Activated CD4-positive, alpha-beta T cell treated with anti-CD3 and anti-CD28 coated beads, Interleukin-2, amount 50 U/mL, for 16 hours (primary cell): ENCODE results near the gene CELF4.
A peak's percentile ranks its signal among the peaks of the same experiment; 100 is the strongest.

ENCODE experiments used
- DNase-seq: peaks from one replicate; pipeline ENCODE4 v3.0.0-alpha.2; 2020

Gene CELF4

DNA sequence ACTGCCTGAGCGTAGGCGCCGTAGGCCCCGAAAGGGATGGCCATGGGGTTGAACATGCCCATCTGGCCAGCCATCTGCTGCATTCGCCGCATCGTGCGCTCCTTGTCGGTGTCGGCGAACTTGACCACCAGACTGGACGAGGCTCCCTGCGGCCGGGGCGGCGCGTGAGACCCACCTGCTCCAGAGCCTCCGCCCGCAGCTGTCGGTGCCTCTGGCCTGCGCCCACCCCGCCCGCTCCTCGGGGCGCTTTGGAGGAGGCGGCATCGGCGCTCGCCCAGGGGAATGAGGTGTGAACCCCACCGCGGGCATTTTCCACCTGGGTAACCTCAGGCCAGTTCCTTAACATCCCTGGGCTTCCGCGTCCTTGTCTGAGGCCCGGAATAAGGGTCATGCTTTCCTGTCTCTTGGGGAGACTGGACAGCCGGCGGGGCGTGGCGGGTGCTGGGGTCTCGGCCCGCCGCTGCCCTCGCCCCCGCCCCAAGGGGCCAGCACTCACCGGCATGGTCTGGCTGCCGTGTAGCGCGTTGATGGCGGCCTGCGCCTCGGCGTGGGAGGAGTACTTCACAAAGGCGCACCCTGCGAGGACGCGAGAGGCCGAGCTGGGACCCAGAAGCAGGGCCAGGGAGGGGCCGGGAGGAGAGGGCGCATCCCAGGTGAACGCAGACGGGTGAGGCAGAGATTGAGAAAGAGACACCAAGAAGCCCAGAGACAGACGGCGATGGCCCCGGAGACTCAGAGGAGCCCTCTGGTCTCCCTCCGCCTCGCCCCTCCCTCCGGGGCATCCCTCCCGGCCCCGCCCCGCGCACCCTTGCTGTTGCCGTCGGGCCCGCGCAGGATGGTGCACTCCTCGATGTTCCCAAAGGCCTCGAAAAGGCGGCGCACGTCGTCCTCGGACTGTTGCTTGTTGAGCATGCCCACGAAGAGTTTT is 291.0 kb downstream of the CELF4 start:
- DNase-seq, result no peak

- DNase-seq, result no peak
These were observed 292.8 kb downstream of the CELF4 start for GRCh38 chr18:37272841-37273240.

GRCh38 chr18:37272226-37272625 is 293.4 kb downstream of the CELF4 start:
- no peak for DNase-seq

DNA sequence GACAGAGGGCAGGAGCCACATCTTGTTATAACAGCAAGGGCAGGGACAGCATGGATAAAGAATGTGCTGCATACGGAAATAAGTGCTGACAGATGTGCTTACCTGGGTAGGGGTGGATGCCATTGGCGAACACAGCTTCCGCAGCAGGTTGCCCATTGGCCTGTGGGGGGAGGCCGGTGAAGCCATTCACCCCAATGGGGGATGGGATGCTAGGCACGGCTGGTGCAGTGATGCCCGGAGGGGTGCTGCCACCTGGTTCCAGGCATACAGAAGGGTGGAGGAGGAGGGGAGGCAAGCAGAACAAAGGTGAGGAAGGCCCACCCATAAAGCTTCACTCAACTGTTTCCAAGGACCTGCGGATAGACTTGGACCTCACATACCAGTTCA is 294.9 kb downstream of the CELF4 start:
- no peak for DNase-seq

GRCh38 chr18:37270038-37270665 is 295.4 kb downstream of the CELF4 start:
- peak; percentile 16 for DNase-seq

DNA sequence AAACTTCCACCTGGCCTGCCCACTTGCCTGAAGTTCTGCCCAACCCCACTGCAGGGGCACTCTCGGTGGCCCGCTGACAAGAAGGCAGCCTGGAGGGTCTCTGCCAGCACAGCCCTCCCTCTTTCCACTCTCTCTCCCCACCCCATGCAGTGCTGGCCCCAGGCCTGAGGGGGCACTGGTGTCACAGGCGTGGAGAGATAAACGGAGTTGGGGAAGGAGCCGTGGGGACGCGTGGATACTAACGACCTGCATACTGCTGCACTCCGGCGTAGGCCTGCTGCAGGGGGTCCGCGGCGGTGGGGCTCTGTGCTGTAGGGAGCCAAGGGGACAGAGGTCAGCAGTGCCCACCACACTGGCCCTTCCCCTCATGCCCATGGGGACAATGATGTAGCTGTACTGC is 299.3 kb downstream of the CELF4 start:
- DNase-seq, result no peak

DNA sequence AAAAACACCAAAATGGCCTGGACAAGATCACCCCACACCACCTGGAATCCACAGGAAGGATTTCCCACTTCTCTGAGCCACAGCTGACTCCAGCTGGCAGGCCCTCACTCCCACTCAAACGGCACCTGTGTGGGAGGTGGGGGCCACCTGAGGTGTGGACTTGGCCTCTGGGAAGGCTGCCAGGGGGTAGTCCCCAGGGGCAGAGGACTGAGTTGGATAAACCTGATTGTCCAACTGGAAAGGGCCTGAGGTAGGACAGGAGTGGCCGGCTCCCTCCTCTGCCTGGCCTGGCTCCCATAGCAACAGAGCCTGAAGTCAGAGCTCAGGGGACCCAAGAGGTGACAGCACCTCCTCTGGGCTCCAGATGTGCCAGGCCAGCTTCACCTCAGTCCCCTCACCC is 300.2 kb downstream of the CELF4 start:
- DNase-seq, result no peak

GRCh38 chr18:37264956-37265355 is 300.6 kb downstream of the CELF4 start:
- DNase-seq, result no peak

DNA sequence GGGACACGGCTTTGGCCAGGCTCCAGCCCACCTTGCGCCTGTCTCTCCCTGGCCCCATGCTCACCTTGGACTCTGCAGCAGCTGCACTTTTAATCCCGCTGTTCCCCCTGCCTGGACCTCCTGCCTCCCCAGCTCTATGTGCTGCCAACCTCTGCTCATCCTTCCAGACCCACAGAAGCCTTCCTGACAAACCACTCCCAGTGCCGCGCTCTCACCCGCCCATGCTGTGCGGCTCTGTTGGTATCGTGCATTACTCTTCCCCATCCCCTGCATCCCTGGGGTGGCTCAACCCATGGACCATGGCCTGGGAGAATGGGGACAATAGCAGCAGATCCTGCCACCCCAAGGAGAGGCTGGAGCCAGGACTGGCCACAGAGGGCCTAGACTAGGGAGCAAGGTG is 303.6 kb downstream of the CELF4 start:
- DNase-seq, result no peak

DNA sequence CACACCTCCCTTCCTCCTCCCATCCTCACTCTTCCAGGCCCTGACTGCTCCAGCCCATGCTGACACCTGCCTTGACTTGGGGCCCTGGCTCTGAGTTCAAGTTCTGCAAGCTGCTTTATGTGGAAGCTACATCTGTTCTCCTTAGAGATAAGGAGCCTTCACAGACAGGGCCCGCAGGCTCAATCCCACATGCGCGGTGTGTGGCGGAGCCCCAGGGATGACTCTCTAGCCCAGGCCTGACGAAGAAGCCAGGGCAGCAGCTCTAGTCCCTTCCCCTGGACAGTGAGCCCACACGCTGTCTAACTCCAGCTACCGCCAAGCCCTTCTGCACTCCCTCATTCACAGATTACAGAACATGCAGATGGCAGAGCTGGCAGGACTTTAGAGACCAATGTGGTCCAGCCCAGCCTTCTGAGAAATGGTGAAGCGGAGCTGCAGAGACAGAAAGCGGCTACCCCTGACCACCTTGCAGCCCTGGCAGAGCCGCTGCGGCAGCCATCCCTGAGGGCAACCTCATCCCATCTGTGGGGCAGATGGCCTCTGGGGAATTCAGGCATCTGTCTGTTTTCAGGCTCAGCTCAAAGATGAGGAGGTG is 304.3 kb downstream of the CELF4 start:
- DNase-seq, result no peak

DNA sequence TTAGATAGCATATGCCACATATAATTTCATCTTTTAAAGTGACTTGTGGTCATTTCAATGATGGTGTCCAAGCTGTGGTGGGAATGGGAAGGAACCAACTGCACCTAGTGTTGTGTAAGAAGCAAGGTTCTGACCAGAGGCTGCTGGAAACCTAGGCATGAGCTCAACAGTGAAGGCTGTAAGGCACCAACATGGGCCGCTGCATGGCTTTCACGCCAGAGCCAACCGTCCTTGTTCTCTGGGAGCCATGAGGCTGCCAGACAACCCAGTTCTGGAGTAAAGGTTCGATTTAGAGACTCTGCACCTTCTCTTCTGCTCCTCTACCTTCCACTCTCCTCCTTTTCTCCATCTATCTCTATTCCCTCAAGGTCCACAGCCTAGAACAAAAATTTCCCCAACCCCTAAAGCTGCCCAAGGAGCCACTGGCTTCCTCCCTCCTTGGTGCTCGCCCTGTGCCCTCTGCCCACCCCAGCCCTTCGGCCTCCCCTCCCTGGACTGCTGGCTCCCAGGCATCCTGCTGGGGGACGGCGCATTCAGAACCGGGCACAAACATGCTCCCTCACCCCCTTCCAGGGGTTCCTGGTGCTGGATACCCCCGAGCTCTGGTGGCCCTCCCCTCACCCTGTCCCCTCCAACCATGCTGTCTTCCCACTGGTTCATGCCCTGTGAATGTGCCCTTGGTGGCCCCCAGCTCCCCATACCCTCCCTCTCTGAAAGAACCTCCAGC is 305.1 kb downstream of the CELF4 start:
- no peak for DNase-seq

DNA sequence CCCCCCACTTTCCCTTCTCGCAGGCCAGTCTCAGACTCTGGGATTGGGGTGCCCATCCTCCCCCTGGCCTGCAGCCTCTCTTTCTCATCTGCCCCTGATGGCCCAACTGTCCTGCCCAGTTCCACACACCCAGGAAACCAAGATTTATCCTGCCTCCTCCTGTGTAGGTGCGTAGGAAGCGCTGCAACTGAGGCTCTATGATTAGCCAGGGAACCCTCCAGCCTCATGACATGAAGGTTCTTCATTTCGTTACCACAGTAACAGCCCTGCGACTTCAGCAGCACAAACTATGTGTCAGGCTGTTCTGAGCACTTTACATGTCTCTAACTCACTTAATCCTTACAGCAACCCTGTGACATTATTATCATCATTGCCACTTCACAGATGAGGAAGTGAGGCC is 305.9 kb downstream of the CELF4 start:
- DNase-seq, result no peak

- DNase-seq, result no peak
These were observed 306.8 kb downstream of the CELF4 start for GRCh38 chr18:37258819-37259218.

DNA sequence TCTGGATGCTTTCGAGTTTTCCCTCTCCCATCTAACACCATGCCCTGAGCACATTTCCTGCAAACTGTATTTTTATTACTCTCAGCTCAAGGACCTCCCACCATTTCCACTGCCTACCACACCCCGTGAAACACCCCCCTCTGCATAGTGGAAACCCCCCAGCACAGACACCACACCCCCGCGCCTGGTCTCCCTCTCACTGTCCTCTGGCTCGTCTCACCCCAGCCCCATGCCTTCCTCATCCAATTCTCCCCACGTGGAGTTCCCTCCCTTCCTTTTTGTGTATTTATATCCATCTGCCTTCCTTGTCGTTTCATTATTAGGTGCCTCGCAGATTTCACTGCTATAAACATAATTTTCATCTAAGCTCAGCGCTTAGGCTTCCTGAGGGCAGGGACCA is 307.5 kb downstream of the CELF4 start:
- no peak for DNase-seq

DNA sequence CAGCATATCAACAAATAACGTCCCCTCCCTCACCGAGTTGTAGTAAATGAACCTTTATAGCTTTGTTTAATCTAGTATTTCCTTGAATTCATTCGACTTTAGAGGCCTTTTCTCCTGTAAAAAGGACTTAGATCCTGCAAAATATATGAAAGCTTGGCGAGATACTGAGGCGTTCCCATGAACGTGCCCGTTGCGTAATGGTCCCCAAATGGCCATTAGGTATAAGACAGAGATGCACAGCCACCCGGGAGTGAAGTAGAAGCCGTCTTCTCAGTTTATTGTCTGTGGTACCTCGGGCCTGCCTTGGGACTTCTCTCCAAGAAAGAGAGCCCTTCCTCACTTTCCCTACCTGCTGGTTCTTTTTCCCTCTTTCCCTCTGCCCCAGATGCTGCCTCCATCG is 310.6 kb downstream of the CELF4 start:
- DNase-seq, result no peak

GRCh38 chr18:37254236-37254754 is 311.3 kb downstream of the CELF4 start:
- DNase-seq, result no peak

- DNase-seq, result no peak
These were observed 312.0 kb downstream of the CELF4 start for GRCh38 chr18:37253394-37254235.

DNA sequence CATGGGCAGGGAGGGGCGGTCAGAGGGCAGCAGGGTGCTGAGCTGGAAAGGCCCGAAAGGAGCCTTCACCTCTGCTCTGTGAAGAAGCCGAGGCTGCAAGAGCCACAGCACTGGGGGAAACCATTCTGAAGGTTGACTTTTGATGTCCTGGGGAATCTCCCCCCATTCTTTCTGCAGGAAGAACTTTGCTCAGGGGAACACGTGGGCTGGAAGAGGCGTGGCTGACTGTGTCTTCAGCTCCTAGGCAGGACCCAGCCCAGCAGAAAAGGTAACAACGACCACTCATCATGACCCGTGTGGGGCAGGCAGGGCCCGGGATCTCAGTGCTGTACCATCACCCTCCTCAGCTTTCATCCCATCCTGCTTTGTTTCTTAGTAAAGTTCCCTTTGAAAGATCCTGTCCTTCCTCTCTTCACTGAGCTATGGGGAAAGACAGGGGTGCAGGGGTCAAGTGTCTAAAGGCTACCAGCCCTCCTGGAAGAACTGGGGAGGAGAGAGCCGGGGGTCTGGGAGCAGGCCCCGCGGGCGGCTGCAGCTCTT is 312.7 kb downstream of the CELF4 start:
- DNase-seq, result no peak

DNA sequence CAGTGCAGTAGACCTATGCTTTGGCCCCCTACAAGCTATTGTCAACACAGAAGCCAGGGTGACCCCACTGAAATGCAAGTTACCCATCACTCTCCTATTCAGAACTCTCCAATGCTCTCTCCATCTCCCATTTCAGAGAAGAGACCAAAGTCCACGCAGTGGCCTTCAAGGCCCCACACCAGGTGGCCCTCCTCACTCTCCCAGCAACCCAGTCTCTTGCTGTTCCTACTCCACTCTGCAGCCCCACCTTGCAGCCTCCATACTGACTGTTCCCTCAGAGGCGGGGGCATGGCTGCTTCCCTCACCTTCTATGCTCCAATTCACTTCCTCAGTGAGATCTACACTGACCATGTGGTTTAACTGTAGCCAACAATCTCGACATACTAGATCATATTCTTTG is 313.3 kb downstream of the CELF4 start:
- no peak for DNase-seq

DNA sequence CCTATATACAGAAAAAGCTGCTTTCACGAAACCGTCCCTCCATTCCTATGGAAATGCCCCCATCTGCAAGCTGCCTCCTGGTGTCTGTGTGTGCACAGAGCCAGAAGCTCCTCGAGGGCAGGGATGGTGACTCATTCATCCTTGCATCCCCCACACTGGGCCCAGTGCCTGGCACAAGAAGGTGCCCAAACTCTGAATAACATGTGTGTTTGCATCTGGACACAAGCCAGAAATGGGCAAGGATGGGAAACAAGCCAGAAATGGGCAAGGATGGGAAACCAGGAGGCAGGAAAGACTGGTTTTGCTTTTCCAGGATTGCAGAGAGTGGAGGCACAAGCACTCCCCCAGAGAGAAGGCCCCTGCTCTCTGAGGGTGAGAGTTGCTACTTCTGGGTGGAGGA is 313.9 kb downstream of the CELF4 start:
- no peak for DNase-seq

DNA sequence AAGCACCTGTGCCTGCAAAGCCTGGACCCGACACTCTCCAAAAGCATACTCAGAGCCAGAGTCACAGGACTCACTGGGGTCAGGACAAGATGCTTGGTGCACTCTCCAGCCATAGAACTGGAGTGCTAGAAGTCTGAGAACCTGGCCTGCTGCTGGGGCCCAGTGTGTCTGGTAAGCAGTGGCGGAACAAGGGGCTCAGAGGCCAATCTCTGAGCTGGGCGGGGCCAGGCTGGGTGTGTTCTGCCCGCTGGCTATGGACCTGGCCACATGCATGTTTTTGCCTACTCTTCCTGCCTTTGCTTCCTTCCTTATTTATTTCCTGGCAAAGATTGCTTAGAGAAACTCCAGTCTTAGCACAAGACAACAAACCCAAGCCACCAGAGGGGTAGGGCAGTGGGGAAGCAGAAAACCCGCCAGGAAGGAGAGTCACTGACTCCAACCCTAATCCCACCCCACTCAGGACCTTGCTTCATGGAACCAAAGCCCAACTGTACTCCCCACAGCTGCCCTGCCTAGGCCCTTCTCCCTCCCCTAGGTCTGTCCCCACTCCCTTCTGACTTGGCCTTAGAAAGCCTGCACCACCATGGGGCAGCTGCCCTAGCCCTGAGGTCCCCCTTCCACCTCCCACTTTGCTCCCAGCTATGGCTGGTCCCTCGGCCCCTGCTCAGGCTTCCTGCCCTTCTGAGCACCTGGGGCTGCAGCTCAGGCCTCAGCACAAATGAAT is 315.5 kb downstream of the CELF4 start:
- no peak for DNase-seq
